Natural killer cell (primary cell): ENCODE measurements around the gene MT1E. TPM values are rescaled to one million over a fixed set of nuclear protein-coding genes. Genes with fewer than 3 reads are reported as not detected.

Experiments
- ATAC-seq, 3 donors: fragments of 150-1000 bp in 2 of 3; fragments of 200-7000 bp in 1 of 3; cut with Tn5 transposase; 1 replicate in 1 of 3; 2 replicates in 2 of 3; pipeline ENCODE4 v1.10.0; 2021; ENCODE audit warnings: mild to moderate bottlenecking in 2 of 3, moderate library complexity in 2 of 3
- DNase-seq, 2 donors: peaks; one replicate each; pipeline versions ENCODE4 v3.0.0 to v3.0.0-alpha.2; 2013 to 2021; ENCODE audit warnings: mixed read lengths in 1 of 2
- H3K27ac ChIP-seq: one replicate; pipeline ENCODE4 v1.5.1; 2013; ENCODE audit warnings: mild to moderate bottlenecking, low read length
- H3K27me3 ChIP-seq: one replicate; pipeline ENCODE4 v1.6.1; 2013; ENCODE audit warnings: low read length; ENCODE audit not compliant: control insufficient read depth, insufficient read depth
- H3K36me3 ChIP-seq: one replicate; pipeline ENCODE4 v1.6.1; 2013; ENCODE audit warnings: low read length; ENCODE audit not compliant: control insufficient read depth, insufficient read depth
- H3K4me1 ChIP-seq: one replicate; pipeline ENCODE4 v1.6.1; 2013; ENCODE audit warnings: low read length; ENCODE audit not compliant: control insufficient read depth, insufficient read depth
- H3K4me3 ChIP-seq: one replicate; pipeline ENCODE4 v1.5.1; 2013; ENCODE audit warnings: low read length
- H3K9me3 ChIP-seq: one replicate; pipeline ENCODE4 v1.6.1; 2013; ENCODE audit warnings: low read length; ENCODE audit not compliant: control insufficient read depth, insufficient read depth
- H3K27ac Mint-ChIP-seq, 2 donors: one replicate each; pipeline ENCODE4 v1.8.0; 2022; ENCODE audit warnings: mild to moderate bottlenecking in 2 of 2, mixed read lengths in 2 of 2, moderate library complexity in 1 of 2
- H3K27me3 Mint-ChIP-seq, 2 donors: one replicate each; pipeline ENCODE4 v1.8.0; 2022; ENCODE audit warnings: low read depth in 2 of 2, mixed read lengths in 2 of 2
- H3K36me3 Mint-ChIP-seq: one replicate; pipeline ENCODE4 v1.8.0; 2022; ENCODE audit warnings: mixed read lengths
- H3K4me1 Mint-ChIP-seq, 2 donors: one replicate each; pipeline ENCODE4 v1.8.0; 2022; ENCODE audit warnings: mixed read lengths in 2 of 2
- H3K4me3 Mint-ChIP-seq: one replicate; pipeline ENCODE4 v1.8.0; 2022; ENCODE audit warnings: mild to moderate bottlenecking, moderate library complexity, mixed read lengths
- H3K9me3 Mint-ChIP-seq, 2 donors: one replicate each; pipeline ENCODE4 v1.8.0; 2022; ENCODE audit warnings: mixed read lengths in 2 of 2
- CTCF ChIP-seq: fragments of 200-600 bp; IDR thresholded peaks from one replicate; pipeline ENCODE4 v1.8.0; 2022; ENCODE audit warnings: antibody characterized with exemption
- WGBS: methylation state at CpG from one replicate; pipeline ENCODE4 v1.1.7; 2013; ENCODE audit warnings: missing lambda C conversion rate; ENCODE audit not compliant: insufficient coverage; 5-methylcytosine and 5-hydroxymethylcytosine counted together
- intact Hi-C: fragments of 100-400 bp; cut with micrococcal nuclease; formaldehyde crosslinking; loops from one replicate; pipeline ENCODE4 v1.14.2; 2022
- total RNA-seq, 4 donors: library from RNA; stranded (reverse); fragments of 120-200 nt in 1 of 4; gene quantifications; one replicate each; pipeline versions ENCODE4 v1.2.3 to v1.2.4, GENCODE V29; 2013 to 2022

Gene MT1E
- total RNA-seq, 3 donors from 2014 or later (not counting 1 experiment from before 2014, with no cell fraction given), result 0.40 to 3.2 TPM; not detected in 1

GRCh38 chr16:56632156-56632847 is 6.7 kb downstream of the MT1E start, which contains the start of gene MT1M:
Gene MT1M (plus strand): TSS chr16:56632659. CDS start chr16:56632732, 73 bp downstream.
- 2% methylated on average over 60 of the region's 61 CpGs for WGBS
- Histone ChIP-seq H3K36me3 (no peaks in the 10 kb centered on the region), H3K4me1 (peaks cover 16% of the 10 kb centered on the region), H3K27me3 (peaks cover 39% of the 10 kb centered on the region), H3K27ac (no peak within 1 kb of the TSS), H3K9me3 (no peaks in the 10 kb centered on the region), H3K4me3 (no peak within 1 kb of the TSS)
- Mint-ChIP-seq H3K4me1 (peaks cover 5 to 15% of the 10 kb centered on the region in 2 donors), H3K27ac (no peak within 1 kb of the TSS), H3K4me3 (peak within 1 kb of the TSS; percentile 83), H3K9me3 (no peaks in the 10 kb centered on the region), H3K36me3 (no peaks in the 10 kb centered on the region), H3K27me3 (peaks cover 60 to 63% of the 10 kb centered on the region in 2 donors)
- intact Hi-C loops, result no loop called here
- ATAC-seq (peak in 2 of 3 donors; percentile 44 to 78), DNase-seq (peak in 1 of 2 donors; percentile 26)
- no peak for TF ChIP-seq CTCF

DNA sequence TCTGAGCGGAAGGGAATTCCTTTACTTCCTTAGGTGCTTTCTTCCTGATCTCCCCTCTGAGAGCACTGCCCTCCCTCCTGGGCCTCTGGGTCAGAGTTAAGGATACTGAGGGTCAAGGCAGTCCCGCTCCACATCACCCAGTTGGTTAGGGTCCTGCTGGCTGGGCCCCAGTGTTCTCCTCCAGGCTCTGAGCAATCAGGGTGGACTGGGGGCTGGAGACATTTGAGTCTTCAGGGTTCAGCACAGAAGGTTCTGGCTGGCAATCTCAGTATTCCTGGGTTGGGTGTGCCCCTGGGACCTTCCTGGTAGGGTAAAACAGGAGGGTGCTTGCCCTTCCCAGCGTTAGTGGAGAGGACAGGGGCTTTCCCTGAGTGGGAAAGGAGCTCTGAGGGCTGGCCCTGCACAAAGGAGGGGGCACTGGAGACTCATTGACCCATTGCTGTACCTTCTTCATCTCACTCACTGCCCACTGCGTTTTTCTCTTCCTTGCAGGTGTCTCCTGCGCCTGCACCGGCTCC is 7.3 kb downstream of the MT1E start:
- no peak overlapping the region for H3K27ac ChIP-seq
- Mint-ChIP-seq H3K27ac (no peak overlapping the region), H3K27me3 (peaks cover 66 to 69% of the 10 kb centered on the region in 2 donors), H3K36me3 (no peaks in the 10 kb centered on the region), H3K4me1 (peaks cover 9 to 15% of the 10 kb centered on the region in 2 donors), H3K9me3 (no peaks in the 10 kb centered on the region), H3K4me3 (peak overlapping the region; percentile 60)
- ATAC-seq (no peak), DNase-seq (no peak)
- no peak overlapping the region for H3K4me3 ChIP-seq
- intact Hi-C loops, result no loop called here
- no peaks in the 10 kb centered on the region for H3K9me3 ChIP-seq
- H3K36me3 ChIP-seq, result no peaks in the 10 kb centered on the region
- H3K27me3 ChIP-seq, result peaks cover 44% of the 10 kb centered on the region
- 23% methylated on average over 6 of the region's 6 CpGs for WGBS
- TF ChIP-seq CTCF, result no peak
- peaks cover 17% of the 10 kb centered on the region for H3K4me1 ChIP-seq

DNA sequence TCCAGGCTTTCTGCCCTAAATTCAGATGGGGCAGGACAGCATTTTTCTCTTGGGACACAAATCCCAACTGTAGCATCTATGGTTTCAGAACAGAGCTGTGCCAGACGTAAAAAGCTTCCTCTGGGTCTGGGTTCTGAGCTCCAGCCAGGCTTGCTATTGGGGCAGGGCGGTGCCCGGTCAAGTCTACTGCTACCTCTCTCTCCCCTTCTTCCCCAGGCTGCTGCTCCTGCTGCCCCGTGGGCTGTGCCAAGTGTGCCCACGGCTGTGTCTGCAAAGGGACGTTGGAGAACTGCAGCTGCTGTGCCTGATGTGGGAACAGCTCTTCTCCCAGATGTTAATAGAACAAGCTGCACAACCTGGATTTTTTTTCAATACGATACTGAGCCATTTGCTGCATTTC is 8.0 kb downstream of the MT1E start:
- no peak overlapping the region for H3K27ac Mint-ChIP-seq
- peaks cover 11 to 15% of the 10 kb centered on the region in 2 donors for H3K4me1 Mint-ChIP-seq
- no peaks in the 10 kb centered on the region for H3K36me3 Mint-ChIP-seq
- intact Hi-C loops, result no loop called here
- H3K4me1 ChIP-seq, result peaks cover 23% of the 10 kb centered on the region
- H3K4me3 Mint-ChIP-seq, result peak overlapping the region; percentile 21
- peaks cover 69 to 70% of the 10 kb centered on the region in 2 donors for H3K27me3 Mint-ChIP-seq
- no peak overlapping the region for H3K27ac ChIP-seq
- ATAC-seq (no peak), DNase-seq (no peak)
- no peaks in the 10 kb centered on the region for H3K9me3 Mint-ChIP-seq
- peaks cover 47% of the 10 kb centered on the region for H3K27me3 ChIP-seq
- TF ChIP-seq CTCF, result no peak
- H3K36me3 ChIP-seq, result no peaks in the 10 kb centered on the region
- 53% methylated on average over 7 of the region's 7 CpGs for WGBS
- H3K4me3 ChIP-seq, result no peak overlapping the region
- H3K9me3 ChIP-seq, result no peaks in the 10 kb centered on the region
